Liver (tissue), 9 donors: Measurements from ENCODE around the gene NELFCD. TPM values are rescaled to one million over a fixed set of nuclear protein-coding genes. Genes with fewer than 3 reads are reported as not detected.

Source experiments
- DNase-seq: peaks from one replicate; pipeline ENCODE4 v3.0.0-alpha.2; 2017; ENCODE audit warnings: low spot score
- H3K27ac ChIP-seq, 2 donors: one replicate each; pipeline ENCODE4 v1.7.0; 2013; ENCODE audit warnings: inconsistent platforms in 2 of 2, low read length in 2 of 2, control low read depth in 1 of 2, low read depth in 1 of 2, mild to moderate bottlenecking in 1 of 2
- H3K27me3 ChIP-seq, 4 donors: one replicate each; pipeline versions ENCODE4 v1.6.1 to v1.7.0; 2013; ENCODE audit warnings: low read length in 3 of 4, inconsistent platforms in 1 of 4, mild to moderate bottlenecking in 1 of 4, moderate library complexity in 1 of 4; ENCODE audit not compliant: control insufficient read depth in 4 of 4, insufficient read depth in 4 of 4
- H3K36me3 ChIP-seq, 4 donors: one replicate each; pipeline versions ENCODE4 v1.6.1 to v1.7.0; 2013; ENCODE audit warnings: low read length in 3 of 4, mild to moderate bottlenecking in 3 of 4, low read depth in 1 of 4, moderate library complexity in 1 of 4; ENCODE audit not compliant: control insufficient read depth in 4 of 4, insufficient read depth in 3 of 4
- H3K4me1 ChIP-seq, 4 donors: one replicate each; pipeline versions ENCODE4 v1.6.1 to v1.7.0; 2013; ENCODE audit warnings: low read length in 3 of 4, mild to moderate bottlenecking in 3 of 4, moderate library complexity in 1 of 4; ENCODE audit not compliant: control insufficient read depth in 4 of 4, insufficient read depth in 4 of 4
- H3K4me3 ChIP-seq, 3 donors: one replicate each; pipeline versions ENCODE4 v1.6.1 to v1.7.0; 2013; ENCODE audit warnings: low read length in 3 of 3, control low read depth in 1 of 3, low read depth in 1 of 3, mild to moderate bottlenecking in 1 of 3
- H3K9ac ChIP-seq, 2 donors: one replicate each; pipeline ENCODE4 v1.7.0; 2013; ENCODE audit warnings: low read length in 2 of 2, mild to moderate bottlenecking in 2 of 2, moderate library complexity in 2 of 2, control low read depth in 1 of 2, low read depth in 1 of 2
- H3K9me3 ChIP-seq, 4 donors: one replicate each; pipeline versions ENCODE4 v1.6.1 to v1.7.0; 2013; ENCODE audit warnings: low read length in 3 of 4; ENCODE audit not compliant: control insufficient read depth in 4 of 4
- EGR1 ChIP-seq, 2 donors: IDR thresholded peaks; 2 replicates each; pipeline ENCODE4 v1.6.1; 2016 to 2018; ENCODE audit warnings: antibody characterized with exemption in 2 of 2, low read depth in 2 of 2
- FOXA2 ChIP-seq: IDR thresholded peaks from 2 replicates; pipeline ENCODE4 v1.6.1; 2016; ENCODE audit warnings: antibody characterized with exemption
- HNF4A ChIP-seq, 2 donors: conservative IDR thresholded peaks; 2 replicates each; pipeline ENCODE4 v1.6.1; 2016; ENCODE audit warnings: antibody characterized with exemption in 2 of 2, mild to moderate bottlenecking in 2 of 2
- HNF4G ChIP-seq: IDR thresholded peaks from 2 replicates; pipeline ENCODE4 v1.6.1; 2016; ENCODE audit warnings: antibody characterized with exemption
- NR2F2 ChIP-seq: IDR thresholded peaks from 2 replicates; pipeline ENCODE4 v1.6.1; 2016; ENCODE audit warnings: antibody characterized with exemption
- RAD21 ChIP-seq, 2 donors: IDR thresholded peaks; 2 replicates each; pipeline ENCODE4 v1.6.1; 2016; ENCODE audit warnings: antibody characterized with exemption in 2 of 2, mild to moderate bottlenecking in 2 of 2
- SP1 ChIP-seq: IDR thresholded peaks from 2 replicates; pipeline ENCODE4 v1.6.1; 2018; ENCODE audit warnings: antibody characterized with exemption, mild to moderate bottlenecking
- TAF1 ChIP-seq: conservative IDR thresholded peaks from 2 replicates; pipeline ENCODE4 v1.6.1; 2016; ENCODE audit warnings: antibody characterized with exemption, mild to moderate bottlenecking
- YY1 ChIP-seq: IDR thresholded peaks from 2 replicates; pipeline ENCODE4 v1.6.1; 2016; ENCODE audit warnings: antibody characterized with exemption, mild to moderate bottlenecking
- WGBS: extraction: QIAGEN DNeasy Blood & Tissue Kit; methylation state at CpG from one replicate; pipeline ENCODE4 v1.1.7; 2013; 5-methylcytosine and 5-hydroxymethylcytosine counted together
- polyA plus RNA-seq, 2 donors: library from polyadenylated mRNA; stranded (reverse) in 1 of 2; unstranded in 1 of 2; fragments of 200-250 nt in 1 of 2; fragments of >200 nt in 1 of 2; fragmentation: Nextera tagmentation in 1 of 2; extraction: Ambion mirVana in 1 of 2; gene quantifications; one replicate each; pipeline versions ENCODE4 v1.2.1 to v1.2.3, GENCODE V29; 2013 to 2015
- total RNA-seq, 2 donors: library from RNA; depleted of rRNA; stranded (reverse); fragments of >200 nt; gene quantifications; one replicate each; pipeline ENCODE4 v1.2.3, GENCODE V29; 2014
- TF ChIP-seq, protein P1 (sequence below): IDR thresholded peaks from 2 replicates; pipeline ENCODE4 v1.6.1; 2016; ENCODE audit warnings: antibody characterized with exemption, mild to moderate bottlenecking
- TF ChIP-seq, protein P2 (sequence below): IDR thresholded peaks from 2 replicates; pipeline ENCODE4 v1.6.1; 2016; ENCODE audit warnings: antibody characterized with exemption
- TF ChIP-seq, protein P3 (sequence below): fragments of 150-350 bp; IDR thresholded peaks from 2 replicates; pipeline ENCODE4 v1.5.1; 2017; ENCODE audit warnings: improper control_type of control experiment, low read depth, low read length; ENCODE audit not compliant: missing input control
- donor health status: healthy.
- donor health status: healthy.
- donor health status: healthy.
- donor health status: healthy.
- donor health status: healthy.

Gene NELFCD
- total and polyA plus RNA-seq, 4 donors: 28.1 to 39.8 (median 37.0) TPM

DNA sequence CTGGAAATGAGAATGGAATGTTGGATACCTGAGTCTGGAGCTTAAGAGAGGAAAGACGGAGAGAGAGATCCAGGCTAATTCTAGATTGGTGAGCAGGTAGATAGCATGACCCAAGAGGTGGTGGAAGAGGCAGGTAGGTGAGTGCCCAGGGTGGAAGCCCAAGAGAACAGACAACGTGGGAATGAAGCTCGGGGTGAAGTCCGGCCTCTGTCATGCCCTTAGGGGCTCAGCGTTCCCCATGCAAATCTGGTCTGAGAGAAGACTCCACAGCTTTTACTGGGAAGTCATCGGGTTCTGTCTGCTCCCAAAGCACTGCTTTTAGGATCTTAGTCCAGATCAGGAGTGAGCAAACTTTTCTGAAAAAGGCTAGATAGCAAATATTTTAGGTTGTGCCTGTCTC lies 3.6 kb downstream of the NELFCD start:
- peak; percentile 20 for DNase-seq
- H3K36me3 ChIP-seq: peaks cover 3 to 26% (median 20%) of the 10 kb centered on the region in 4 donors
- TF ChIP-seq SP1 (no peak), YY1 (no peak), TAF1 (no peak)
- TF ChIP-seq, protein P1, sequence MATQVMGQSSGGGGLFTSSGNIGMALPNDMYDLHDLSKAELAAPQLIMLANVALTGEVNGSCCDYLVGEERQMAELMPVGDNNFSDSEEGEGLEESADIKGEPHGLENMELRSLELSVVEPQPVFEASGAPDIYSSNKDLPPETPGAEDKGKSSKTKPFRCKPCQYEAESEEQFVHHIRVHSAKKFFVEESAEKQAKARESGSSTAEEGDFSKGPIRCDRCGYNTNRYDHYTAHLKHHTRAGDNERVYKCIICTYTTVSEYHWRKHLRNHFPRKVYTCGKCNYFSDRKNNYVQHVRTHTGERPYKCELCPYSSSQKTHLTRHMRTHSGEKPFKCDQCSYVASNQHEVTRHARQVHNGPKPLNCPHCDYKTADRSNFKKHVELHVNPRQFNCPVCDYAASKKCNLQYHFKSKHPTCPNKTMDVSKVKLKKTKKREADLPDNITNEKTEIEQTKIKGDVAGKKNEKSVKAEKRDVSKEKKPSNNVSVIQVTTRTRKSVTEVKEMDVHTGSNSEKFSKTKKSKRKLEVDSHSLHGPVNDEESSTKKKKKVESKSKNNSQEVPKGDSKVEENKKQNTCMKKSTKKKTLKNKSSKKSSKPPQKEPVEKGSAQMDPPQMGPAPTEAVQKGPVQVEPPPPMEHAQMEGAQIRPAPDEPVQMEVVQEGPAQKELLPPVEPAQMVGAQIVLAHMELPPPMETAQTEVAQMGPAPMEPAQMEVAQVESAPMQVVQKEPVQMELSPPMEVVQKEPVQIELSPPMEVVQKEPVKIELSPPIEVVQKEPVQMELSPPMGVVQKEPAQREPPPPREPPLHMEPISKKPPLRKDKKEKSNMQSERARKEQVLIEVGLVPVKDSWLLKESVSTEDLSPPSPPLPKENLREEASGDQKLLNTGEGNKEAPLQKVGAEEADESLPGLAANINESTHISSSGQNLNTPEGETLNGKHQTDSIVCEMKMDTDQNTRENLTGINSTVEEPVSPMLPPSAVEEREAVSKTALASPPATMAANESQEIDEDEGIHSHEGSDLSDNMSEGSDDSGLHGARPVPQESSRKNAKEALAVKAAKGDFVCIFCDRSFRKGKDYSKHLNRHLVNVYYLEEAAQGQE: no peak
- TF ChIP-seq, protein P2, sequence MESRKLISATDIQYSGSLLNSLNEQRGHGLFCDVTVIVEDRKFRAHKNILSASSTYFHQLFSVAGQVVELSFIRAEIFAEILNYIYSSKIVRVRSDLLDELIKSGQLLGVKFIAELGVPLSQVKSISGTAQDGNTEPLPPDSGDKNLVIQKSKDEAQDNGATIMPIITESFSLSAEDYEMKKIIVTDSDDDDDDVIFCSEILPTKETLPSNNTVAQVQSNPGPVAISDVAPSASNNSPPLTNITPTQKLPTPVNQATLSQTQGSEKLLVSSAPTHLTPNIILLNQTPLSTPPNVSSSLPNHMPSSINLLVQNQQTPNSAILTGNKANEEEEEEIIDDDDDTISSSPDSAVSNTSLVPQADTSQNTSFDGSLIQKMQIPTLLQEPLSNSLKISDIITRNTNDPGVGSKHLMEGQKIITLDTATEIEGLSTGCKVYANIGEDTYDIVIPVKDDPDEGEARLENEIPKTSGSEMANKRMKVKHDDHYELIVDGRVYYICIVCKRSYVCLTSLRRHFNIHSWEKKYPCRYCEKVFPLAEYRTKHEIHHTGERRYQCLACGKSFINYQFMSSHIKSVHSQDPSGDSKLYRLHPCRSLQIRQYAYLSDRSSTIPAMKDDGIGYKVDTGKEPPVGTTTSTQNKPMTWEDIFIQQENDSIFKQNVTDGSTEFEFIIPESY: no peak
- no peak overlapping the region for H3K9ac ChIP-seq
- no peak overlapping the region for H3K4me3 ChIP-seq
- H3K4me1 ChIP-seq: peaks cover 5 to 35% (median 23%) of the 10 kb centered on the region in 4 donors
- WGBS: 82% methylated on average over 6 of the region's 6 CpGs
- no peaks in the 10 kb centered on the region for H3K27me3 ChIP-seq
- H3K9me3 ChIP-seq: no peaks in the 10 kb centered on the region
- no peak overlapping the region for H3K27ac ChIP-seq

DNA sequence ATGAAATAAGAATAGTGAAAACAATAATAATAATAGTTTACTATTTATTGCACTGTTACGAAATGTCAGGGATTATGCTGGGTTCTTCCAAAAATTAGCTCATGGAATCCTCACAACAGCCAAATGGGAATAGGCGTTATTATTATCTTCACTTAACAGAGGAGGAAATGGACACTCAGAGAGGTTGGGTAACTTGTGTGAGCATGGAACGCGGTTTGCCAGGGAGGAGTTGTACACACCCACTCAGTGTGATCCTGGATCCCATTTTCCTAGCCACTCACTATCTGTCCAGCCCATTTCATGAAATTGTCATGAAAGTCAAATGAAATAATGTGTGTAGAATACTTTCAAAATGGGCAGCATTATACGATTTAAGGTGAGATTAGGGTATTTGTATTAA lies 4.6 kb downstream of the NELFCD start:
- Histone ChIP-seq H3K27me3 (no peaks in the 10 kb centered on the region), H3K4me1 (peaks cover 5 to 35% (median 22%) of the 10 kb centered on the region in 4 donors), H3K9ac (no peak overlapping the region), H3K27ac (no peak overlapping the region), H3K36me3 (peaks cover 5 to 31% (median 21%) of the 10 kb centered on the region in 4 donors), H3K9me3 (no peaks in the 10 kb centered on the region), H3K4me3 (no peak overlapping the region)
- TF ChIP-seq HNF4A (conservative IDR thresholded peaks at IDR 0.05) (no peak), EGR1 (IDR thresholded peaks at IDR 0.05; ENCODE audit: low read depth in 2 of 2) (no peak), RAD21 (IDR thresholded peaks at IDR 0.05) (no peak), FOXA2 (no peak), YY1 (no peak), NR2F2 (no peak), HNF4G (no peak)
- TF ChIP-seq, protein P3, sequence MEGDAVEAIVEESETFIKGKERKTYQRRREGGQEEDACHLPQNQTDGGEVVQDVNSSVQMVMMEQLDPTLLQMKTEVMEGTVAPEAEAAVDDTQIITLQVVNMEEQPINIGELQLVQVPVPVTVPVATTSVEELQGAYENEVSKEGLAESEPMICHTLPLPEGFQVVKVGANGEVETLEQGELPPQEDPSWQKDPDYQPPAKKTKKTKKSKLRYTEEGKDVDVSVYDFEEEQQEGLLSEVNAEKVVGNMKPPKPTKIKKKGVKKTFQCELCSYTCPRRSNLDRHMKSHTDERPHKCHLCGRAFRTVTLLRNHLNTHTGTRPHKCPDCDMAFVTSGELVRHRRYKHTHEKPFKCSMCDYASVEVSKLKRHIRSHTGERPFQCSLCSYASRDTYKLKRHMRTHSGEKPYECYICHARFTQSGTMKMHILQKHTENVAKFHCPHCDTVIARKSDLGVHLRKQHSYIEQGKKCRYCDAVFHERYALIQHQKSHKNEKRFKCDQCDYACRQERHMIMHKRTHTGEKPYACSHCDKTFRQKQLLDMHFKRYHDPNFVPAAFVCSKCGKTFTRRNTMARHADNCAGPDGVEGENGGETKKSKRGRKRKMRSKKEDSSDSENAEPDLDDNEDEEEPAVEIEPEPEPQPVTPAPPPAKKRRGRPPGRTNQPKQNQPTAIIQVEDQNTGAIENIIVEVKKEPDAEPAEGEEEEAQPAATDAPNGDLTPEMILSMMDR: no peak
- TF ChIP-seq, protein P1: no peak
- no peak for DNase-seq
- WGBS: 93% methylated on average over 5 of the region's 5 CpGs
